IPS-NIHi11 (cell line): ENCODE results near the gene ITGB3.

Source experiments
- DNase-seq: peaks from one replicate; pipeline ENCODE4 v3.0.0; 2012; ENCODE audit warnings: mixed read lengths, low spot score

ITGB3 gene

GRCh38 chr17:47276444-47276843 lies 22.8 kb downstream of the ITGB3 start:
- DNase-seq = peak; percentile 37

GRCh38 chr17:47276868-47277267 lies 23.2 kb downstream of the ITGB3 start:
- peak; percentile 68 for DNase-seq

DNA sequence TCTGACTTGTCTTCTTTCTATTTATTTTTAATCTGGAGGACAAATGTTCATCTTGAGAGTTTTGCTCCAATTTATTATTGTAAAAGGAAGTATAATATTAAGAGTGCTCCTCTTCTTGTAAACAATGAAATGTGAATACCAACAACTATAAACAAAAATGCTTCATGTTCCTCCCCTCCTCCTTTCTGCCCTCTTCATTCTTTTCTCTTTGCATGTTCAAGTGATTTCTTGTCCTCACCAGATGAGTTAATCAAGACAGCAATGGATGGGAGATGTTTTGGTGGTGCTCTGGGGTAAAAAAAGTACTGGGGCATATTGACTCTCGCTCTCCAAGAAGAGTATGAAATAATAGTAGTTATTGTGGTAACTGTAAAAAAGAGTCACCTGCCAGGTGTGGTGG lies 24.3 kb downstream of the ITGB3 start:
- no peak for DNase-seq

GRCh38 chr17:47278561-47278960 lies 24.9 kb downstream of the ITGB3 start:
- DNase-seq = no peak

- peak; percentile 51 for DNase-seq
Measured at GRCh38 chr17:47279062-47279801, 25.6 kb downstream of the ITGB3 start.

- no peak for DNase-seq
Measured at GRCh38 chr17:47280072-47280811, 26.6 kb downstream of the ITGB3 start.

DNA sequence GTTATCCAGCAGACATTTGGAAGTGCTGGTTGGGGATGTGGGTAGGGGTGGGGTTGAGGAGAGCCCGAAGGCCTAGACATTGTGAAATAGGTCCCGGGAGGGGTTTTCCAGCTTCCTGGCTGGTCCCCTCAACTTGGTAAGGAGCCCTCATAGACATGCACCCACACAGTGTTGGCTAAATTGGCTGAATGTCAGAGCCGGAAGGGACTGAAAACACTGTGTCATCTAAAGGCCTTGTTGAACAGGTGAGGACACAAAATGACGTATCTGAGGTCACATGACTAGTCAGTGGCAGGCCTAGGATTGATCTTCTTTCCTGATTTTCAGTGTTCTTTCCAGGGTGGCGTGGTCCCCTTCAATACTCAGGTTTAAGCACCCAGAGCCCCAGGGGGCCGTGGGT lies 27.6 kb downstream of the ITGB3 start:
- DNase-seq = no peak

GRCh38 chr17:47285003-47285402 lies 31.4 kb downstream of the ITGB3 start:
- no peak for DNase-seq

DNA sequence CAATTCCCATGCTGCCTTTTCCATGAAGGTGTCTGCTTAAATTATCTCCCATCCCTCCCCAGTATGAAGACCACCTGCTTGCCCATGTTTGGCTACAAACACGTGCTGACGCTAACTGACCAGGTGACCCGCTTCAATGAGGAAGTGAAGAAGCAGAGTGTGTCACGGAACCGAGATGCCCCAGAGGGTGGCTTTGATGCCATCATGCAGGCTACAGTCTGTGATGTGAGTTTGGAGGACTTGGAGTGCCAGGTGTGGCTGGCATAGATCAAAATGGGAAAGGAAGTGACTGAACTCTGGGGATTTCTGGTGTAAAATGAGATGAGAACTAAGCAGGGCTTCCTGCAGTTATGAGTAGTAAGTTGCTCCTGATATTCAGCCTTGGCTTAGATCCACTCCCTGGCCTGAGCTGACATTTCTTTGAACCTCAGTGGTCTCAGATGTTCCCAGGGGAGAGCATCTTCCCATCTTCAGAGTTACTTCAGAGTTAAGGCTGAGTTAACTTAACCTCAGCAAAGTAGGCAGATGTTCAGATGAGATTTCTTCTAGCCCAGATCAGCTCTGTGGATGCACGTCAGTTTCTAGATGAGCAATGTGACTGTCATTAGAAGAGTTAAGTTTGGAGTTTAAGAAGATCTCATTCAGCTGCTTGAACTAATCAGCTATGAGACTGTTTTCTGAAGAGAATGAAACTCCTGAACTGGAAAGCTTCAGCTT lies 32.7 kb downstream of the ITGB3 start:
- DNase-seq = no peak

- no peak for DNase-seq
Measured at GRCh38 chr17:47287068-47287467, 33.4 kb downstream of the ITGB3 start.

DNA sequence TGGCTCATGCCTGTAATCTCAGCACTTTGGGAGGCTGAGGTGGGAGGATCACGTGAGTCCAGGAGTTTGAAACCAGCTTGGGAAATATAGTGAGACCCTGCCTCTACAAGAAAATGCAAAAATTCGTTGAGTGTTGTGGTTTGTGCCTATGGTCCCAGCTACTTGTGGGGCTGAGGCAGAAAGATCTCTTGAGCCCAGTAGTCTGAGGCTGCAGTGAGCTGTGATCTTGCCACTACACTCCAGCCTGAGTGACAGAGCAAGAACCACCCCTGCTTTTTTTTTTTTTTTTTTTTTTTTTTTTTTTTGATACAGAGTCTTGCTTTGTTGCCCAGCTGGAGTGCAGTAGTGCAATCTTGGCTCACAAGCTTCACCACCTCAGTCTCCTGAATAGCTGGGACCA lies 34.0 kb downstream of the ITGB3 start:
- no peak for DNase-seq

DNA sequence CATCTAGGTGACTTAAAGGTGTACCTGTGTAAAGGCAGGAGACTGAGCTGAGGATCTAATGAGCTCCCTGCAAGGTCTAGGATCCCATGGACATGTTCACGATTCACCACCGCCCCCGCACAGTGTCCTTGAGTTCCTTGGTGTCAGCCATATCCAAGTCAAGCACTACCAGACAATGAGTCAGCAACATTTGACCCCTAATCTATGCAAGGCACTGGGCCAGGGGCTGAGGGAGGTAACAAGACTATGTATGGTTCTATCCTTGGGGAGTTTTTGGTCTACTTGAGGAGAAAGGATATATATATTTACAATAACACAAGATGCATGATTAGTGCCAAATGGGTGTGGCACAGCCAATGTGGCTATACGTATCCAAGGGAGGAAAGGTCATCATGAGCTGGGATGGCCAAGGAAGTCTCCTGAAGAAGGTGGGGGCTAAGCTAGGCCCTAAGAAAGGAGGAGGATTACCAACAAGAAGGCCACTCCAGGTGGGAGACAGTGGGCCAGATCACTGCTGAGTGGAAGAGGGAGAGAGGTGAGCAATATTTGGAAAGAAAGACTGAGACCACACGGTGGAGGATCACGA lies 35.0 kb downstream of the ITGB3 start:
- no peak for DNase-seq

- no peak for DNase-seq
Measured at GRCh38 chr17:47289302-47289701, 35.7 kb downstream of the ITGB3 start.

DNA sequence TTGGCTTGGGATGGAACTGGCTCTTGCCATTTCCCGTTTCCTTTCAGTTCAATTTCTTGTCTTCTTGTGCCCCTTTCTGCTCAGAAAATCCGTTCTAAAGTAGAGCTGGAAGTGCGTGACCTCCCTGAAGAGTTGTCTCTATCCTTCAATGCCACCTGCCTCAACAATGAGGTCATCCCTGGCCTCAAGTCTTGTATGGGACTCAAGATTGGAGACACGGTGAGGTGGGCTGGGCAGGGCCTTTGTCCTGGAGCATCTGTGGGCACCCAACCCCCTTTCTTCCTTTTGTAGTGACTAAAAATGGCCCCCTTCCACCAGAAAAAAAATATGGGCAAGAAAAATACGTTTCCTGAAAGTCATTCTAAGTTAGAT lies 37.2 kb downstream of the ITGB3 start:
- no peak for DNase-seq

DNA sequence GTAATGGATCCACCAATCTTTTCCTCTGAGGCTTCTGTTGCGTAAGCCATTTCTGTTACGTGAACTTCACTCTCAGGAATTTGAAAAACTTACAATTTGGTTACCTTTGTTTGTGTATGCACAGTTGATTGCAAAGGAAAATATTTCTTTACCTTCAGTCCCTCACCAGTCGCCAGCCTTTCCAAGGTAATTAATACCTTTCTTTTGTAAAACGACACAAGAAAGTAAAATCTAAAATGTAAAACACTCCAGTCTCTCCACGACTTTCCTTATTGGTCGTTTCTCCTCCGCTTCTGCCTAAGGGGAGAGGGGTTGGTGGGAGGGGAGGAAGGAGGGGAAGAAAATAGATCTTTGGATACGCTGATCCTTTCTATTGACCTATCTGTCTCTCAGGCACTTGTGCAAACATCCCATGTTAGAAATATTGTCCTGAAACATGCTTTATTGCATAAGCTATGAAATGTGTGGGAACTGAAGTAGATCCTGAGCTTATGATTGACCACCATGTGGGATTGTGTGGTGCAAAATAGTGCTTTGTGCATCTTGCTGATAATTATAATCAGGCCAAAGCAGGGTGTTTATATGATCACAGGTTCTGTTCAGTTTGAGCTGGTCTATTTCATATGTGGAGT lies 37.7 kb downstream of the ITGB3 start:
- no peak for DNase-seq

GRCh38 chr17:47292206-47292605 lies 38.6 kb downstream of the ITGB3 start:
- DNase-seq = no peak

DNA sequence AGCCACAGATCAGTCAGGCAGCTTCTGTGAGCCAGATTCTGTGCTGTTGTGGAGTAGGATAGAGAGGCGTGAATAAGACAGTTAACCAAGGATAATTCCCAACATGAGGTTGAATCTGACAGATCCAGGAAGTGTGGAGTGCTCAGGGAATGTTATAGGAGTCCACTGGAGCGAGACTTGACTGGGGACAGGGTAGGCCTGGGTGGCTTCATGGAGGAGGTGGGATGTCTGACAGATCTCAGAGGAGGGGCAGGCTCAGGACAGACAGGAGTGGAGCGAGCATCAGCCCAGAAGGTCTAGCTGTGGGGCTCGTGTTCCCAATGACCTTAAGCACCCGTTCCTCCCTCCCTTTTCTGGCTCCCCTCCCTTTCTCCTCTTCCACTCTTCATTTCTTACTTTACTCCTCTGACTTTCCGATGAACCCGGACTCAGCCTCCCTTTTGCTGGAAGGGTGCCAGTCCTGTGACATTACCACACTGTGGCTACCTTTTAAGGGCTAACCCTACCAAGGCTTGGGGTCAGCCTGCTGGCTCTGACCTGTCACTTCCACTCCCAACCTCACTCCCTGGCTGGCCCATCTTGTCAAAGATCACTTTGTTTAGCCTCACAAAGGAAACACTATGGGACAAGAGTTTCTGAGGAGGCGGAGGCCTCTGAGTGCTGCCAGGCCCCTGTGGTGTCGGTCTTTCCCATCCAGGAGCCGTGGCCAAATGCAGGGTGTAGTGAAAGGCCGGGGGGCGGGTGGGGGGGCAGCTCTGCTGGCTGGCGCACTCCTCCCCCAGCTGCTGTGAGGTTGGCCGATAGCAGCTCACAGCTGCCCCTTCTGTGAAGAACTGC lies 41.6 kb downstream of the ITGB3 start:
- peak; percentile 28 for DNase-seq

- DNase-seq = no peak
Measured at GRCh38 chr17:47295874-47296255, 42.2 kb downstream of the ITGB3 start.

GRCh38 chr17:47297661-47298400 lies 44.2 kb downstream of the ITGB3 start:
- no peak for DNase-seq

DNA sequence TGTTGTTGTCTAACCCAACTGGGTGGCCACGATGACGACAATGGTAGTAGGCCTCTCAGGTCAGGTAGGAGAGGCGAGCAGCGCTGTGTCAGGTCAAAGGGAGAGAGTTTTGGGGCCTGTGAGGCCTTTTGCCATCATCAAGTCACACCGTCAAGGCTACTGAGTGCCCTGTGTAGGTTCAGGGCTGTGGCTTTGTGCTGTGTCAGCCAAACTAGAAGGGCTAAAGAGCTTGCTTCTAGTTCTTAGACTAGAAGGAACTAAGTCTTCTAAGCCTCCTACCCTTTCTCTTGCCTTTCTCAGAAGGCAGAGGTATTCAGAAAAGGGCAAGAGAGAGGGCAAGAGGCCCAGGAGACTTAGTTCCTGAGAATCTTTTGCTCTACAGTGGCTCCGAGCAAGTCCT lies 45.1 kb downstream of the ITGB3 start:
- DNase-seq = no peak
